Cortex of kidney (tissue), 1 donor: ENCODE data around the gene NMNAT3.

Source experiments
- DNase-seq: peaks from one replicate; lab custom pipeline; 2025; lab: John Stamatoyannopoulos, UW

Gene NMNAT3

DNA sequence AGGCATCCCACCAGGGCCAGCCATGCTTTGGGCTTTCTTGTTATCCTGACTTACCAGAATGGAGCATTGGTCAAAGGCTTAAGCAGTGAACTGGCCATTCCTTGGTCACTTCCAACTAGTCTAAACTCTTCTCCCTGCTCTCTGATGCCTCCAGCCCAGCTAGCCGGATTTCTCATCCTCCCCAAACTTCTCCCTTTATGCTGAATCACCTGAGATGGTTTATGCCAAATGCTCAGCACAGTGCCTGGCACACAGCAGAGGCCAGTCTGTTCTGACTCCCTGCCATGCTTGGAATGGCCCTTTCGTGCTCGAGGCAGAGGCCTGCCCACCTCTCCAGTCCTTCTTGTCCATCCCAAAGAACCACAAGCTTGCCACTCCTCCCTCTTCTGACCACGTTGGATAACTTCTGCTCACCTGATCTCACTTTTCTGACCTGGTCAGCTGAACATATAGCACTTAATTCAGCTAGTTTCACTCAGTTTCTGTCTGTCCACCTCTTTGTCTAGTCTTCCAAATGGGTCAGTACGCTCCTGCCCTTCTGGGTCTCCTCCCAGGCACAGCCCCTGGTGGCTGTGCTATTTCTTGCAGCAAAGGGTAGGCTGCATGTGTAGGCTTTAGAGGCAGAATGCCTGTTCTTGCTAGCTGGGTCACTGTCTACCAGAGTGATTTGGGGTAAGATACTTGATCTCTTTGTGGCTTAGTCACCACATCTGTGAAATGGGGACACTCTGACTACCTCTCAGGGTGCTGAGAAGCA is 136.1 kb downstream of the NMNAT3 start:
- DNase-seq, result no peak

DNA sequence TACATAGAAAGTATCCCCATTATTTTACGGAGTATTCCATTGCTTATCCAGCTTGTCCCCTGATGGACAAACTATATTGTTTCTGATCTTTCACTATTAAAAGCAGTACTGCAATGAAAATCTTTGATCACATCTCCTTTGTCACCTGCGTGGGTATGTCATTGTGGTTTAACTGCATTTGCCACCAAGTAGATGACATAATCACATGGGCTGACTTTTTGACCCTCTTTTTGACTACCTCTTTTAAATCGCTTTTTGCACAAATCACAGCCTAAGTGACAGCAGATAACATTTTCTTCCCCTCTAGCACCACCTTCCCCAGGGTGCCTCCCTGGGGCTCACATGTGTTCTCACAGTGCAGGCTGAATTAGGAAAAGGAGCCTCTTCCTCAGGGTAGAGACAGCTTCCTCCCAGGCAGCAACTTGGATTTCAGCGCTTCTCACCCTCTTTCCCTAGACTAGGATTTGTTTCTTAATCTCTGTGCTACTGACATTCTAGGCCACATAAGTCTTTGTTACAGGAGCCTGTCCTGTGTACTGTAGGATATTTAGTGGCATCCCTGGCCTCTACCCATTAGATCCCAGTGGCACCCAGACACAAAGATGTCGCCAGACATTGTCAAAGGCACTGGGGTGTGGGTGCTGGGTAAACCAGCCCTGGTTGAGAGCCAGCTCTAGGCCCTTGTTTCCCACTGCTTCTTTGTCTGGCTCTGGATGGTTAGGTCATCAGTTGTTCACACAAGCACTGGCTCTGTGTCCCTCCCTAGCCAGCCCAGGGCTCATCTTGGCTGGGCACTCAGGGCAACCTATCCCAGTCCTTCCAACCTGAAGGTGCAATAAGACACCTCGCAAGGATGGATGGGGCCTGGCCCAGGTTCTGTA is 136.9 kb downstream of the NMNAT3 start:
- no peak for DNase-seq

DNA sequence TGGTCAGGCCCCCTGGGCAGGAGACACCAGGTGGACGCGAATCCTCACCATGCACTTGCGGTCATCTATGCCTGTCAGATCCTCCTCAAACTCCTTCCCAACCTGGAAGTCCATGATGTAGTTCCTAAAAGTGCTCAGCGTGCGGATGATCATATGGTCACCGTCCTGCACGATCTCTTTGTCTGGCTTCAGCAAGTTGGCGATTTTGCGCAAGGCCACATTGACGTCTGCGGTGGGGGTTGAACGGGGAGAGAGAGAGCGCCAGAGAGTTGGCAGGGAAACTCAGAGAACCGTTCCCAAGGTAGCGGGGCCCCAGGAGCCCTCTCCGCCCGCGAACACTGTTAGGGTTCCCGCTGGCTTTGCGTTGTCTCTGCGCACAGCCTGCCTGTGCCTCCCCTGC is 139.0 kb downstream of the NMNAT3 start:
- DNase-seq, result no peak

DNA sequence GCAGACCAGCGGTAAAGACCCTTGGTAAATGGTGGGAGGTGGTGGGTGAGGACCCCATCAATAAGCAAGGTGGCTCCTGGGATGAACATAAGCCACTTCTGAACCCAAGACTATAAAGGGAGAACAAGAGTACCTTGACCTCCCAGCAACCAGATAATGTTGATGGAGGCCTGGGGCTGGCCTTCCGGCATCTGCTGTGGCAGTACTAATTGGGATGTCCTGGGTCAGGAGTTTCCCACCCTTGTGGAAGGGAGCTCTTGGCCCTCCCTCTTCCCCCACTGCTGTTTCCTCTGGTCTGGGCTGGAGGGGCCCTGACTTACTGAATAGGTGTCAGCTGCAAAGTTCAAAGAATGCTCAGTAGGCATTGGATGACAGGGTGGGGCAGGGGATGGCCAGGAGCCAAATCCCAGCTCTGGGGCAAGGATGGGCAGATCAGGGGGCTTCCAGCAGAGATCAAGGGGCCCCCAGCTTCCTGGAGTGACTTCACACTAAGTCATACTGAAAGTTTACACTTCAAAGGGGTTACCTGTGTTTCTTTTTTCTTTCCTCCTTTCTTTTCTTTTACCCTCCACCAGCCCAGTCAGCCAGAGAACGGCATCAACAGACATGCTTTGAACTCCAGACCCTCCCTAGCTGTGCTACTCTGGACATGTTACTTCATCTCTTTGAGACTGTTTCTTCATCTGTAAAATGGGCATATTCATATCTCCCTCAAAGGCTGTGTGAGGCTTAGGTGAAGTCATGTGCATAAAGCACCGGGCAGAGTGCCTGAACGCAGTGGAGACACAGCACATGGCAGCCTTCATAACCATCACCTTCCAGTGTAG is 139.8 kb downstream of the NMNAT3 start:
- DNase-seq, result no peak

DNA sequence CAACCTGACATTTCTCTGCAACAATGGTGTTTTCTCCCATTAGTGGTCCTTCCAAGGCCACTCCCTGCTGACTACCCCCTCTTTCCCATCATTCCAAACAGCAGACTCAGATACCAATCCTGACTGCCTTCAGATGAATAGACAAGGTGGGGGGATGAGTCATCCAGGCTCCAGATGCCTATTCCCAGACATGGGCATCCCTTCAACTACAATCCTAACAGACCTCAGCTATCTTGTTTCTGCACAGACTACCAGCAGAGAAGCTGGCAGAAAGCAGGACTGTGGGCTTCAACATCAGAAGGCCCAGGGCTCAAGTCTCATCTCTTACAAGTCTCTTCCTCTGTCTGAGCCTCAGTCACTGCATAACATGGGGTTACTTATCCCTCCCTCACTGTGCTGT is 140.4 kb downstream of the NMNAT3 start:
- DNase-seq, result no peak

DNA sequence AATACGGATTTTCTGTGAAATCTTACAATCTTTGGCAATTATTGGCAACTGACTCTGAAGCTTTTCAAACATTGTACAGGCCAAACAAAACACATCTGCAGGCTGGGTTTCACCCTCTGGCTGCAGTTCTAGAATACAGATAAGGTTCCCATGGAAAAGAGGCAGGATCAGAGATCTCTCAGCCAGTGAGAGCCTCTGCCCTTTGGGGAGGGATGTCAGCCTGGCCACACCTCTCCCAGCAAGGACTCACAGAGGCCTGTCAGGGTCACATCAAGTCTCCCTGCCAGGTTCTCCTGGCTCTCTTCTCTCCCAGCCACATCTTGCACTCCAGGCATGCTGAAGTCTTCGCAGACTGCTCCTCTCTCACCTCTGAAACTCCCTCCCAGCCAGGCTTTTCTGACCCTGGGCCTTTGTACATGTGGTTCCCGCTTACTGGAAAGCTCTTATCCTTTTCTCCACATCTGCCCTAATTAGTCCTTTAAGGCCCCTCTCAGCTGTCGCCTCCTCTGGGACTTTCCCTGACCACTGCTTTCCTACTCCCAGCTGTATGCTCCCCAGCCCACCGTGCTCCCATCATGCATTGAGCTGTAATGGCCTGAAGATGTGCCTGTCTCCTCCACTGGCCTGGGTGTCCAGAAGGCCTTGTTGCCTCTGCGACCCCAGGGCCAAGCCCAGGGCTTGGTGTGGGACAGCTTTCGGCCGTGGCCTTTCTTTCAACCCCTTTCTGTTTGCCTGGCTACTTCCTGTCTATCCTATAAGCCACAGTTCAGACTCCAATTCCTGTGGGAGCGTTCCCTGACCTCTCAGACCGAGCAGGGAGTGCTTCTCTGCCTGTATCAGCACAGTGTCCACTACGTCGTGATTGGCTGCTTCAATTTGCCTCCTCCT is 142.5 kb downstream of the NMNAT3 start:
- DNase-seq, result no peak

DNA sequence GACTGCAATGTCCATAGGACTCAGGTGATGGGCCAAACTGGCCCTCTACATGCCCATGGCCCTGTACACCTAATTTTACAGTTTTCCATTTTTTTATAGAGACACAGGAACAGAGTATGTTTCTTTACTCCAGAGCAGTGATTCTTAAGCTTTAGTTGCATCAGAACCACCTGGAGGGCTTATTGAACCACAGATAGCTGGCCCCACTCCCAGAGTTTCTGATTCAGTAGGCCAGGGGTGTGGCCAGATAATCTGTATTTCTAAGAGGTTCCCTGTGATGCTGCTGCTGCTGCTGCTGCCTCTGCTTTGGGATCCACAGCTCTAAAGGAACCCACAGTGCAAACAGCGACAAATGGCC is 143.3 kb downstream of the NMNAT3 start:
- no peak for DNase-seq

DNA sequence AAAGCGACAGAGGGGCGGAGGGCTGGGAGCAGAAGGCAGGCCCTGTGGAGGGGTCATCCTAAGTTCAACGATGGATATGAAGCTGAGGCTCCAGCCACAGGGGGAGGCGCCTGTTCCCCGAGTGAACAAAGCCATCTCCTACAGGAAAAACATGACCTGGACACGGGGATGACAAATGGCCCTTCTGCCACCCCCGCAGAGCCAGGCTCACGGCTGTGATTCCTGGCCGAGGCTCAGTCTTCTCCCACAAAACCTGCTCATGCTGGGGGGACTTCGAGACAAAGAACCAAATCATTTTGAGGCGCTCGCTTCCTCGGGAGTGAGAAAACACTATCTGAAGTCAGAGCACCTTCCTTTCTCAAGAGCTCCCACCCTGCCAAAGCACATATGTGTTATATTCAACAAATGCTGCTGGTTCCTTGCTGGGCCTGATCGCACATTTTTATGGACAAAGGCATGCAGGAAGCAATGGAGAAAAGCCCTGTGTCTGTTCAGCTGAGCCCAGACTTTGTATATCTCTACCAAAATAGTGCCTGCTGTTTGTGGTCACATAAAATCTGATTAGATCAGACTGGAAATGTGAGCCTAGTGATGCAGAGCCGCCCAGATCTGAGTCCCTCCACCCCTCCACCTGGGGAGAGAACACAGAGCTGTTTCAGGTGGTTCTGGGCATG is 143.9 kb downstream of the NMNAT3 start:
- DNase-seq, result no peak

DNA sequence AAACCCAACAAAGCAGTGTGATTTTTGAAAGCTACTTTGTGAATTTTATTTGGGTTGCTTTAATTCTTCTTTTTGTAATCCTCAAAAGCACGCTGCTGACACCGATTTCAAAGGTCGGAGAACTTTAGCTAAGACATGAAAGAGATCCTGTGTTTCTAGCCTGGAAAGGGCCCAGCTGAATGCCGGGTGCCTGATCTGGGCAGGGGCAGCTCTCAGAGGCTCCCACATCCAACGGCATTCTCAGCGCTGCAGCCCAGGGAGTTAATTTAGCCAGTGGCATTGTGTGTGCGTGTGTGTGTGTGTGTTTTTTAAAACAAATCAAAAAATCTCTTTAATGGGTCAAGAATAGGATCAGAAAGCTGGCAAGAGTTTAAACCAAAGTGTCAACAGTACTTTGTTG is 144.8 kb downstream of the NMNAT3 start:
- no peak for DNase-seq

DNA sequence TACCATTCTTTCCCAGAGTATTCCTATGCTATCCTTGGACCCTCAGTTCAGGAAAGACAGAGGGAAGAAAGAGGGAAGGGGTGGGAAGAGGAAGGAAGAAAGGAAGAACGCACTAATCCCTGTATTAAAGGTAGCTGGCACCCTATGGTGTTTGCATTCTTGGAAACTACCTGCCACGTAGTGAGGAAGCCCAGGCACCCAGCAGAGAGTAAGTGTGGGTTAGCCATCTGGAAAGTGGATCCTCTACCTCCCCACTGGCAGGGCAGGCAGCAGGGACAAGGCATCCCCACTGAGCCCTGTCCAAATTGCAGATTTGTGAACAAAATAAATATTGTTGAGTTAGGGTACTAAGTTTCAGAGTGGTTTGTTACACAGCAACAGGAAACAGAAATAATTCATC is 147.1 kb downstream of the NMNAT3 start:
- no peak for DNase-seq

DNA sequence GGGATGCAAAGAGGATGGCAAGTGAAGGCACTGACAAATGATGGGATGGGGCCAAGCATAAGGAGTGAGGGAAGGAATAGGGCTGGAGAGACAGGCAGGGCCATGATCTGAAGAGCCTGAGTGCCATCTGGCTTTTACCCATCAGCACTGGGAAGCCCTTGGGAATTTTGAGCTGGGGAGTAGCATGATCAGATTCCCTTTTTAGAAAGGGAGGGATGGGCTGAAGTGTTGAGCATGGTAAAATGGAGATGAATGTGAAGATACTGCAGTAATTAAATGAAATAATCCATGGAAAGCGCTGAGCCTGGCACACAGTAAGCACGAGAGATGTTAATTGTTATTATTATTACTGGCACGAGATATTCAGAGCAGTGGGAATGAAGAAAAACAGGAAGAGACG is 148.1 kb downstream of the NMNAT3 start:
- no peak for DNase-seq

DNA sequence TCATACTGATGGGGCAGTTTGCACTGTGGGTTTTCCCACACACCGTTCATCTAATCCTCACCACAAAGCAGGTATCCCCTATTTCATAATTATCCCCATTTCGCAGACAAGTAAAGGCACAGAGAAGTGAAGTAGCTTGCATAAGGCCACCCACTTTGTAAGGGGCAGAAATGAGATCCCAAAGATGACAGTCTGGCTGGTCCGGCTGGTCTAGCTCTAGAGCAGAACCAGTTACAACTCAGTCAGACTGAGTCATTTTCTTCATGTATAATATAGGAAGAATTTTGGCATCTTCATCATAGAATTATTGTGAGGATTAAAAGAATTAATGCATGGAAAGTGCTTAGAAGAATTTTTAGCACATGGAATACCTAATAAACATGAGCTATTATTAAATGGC is 148.8 kb downstream of the NMNAT3 start:
- no peak for DNase-seq

DNA sequence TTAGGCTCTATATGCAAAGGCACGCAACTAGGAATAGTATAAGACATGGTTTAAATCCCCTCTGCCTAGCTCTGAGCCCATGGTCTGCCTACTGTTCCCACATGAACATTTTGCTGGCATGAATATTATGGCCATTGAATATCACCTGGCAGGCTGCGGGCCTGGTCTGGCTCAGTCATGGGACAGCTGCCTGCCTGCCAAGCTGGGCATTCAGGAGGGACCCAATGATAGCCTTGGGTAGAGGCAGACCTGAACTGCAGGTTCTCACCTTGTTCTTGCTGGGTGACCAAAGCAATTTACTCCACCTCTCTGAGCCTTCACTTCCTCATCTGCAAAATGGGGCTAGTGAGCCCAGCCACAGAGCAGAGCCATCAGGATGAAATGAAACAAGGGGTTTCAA is 149.5 kb downstream of the NMNAT3 start:
- no peak for DNase-seq

DNA sequence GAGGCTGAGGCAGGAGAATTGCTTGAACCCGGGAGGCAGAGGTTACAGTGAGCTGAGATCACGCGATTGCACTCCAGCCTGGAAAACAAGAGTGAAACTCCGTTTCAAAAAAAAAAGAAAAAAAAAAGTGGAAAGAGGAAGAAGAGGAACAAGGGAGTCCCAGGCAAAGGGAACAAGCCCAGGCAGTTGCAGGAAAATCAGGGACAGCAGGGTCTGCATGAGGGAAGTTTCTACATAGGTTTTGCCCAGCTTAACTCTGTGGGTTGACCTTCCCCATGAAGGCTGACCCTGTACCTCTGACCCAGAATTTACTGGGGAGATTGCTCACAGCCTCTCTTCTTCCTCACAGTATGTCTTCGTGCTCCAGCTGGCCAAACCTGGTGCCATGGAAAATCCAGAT is 150.5 kb downstream of the NMNAT3 start:
- DNase-seq, result no peak

DNA sequence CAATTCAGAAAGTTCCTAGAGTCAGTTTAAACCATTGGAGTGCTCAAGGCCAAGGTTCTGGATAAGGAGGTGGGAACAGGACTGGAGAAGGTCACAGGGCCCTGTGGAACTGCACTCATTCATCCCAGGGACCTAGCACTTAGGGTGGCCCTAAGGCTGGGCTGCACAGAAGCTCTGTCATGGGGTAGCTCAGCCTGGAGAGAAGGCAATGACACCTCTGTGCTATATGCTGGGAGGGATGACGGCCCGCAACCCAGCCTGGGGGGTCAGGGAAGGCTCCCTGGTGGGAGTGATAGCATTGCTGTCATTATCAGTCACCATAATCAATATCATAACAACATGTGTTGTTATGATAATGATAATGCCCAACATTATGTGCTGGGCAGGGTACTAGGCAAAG is 151.6 kb downstream of the NMNAT3 start:
- no peak for DNase-seq

DNA sequence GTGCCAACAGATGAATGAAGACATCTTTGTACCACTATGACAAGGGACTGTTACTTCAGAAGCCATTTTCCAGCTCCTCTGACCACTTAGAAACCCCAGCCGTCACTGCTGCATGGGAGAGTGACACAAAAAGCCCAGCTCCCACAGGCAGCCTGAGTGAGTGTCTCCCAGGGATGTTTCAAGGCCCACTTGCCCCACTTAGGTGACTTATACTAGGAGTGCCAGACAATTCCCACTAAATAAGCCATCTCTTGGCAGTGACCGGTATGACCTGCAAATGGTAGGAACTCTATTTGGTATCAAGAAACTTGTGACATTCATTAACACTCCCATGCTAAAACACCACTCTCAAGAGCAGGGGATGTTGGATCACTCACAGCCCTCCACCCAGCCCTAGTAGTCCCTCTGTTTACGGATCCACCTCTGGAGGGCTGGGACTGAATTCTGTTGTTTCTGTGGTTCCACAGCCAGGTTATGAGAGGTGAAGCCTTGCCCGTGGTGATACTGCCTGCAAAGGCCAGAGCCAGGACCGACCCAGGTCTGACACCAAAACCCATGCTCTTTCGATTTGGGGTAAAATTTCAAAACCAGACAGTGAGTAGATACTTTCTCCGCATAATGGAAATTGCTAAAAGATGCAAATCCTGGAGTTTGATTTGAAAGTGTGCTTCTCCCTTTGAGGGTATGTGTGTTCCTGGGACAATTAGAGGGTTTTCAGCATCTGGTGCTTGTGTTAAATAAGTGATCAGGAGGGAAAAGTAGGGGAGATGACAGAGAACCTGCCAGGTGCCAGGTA is 152.7 kb downstream of the NMNAT3 start:
- DNase-seq, result no peak

DNA sequence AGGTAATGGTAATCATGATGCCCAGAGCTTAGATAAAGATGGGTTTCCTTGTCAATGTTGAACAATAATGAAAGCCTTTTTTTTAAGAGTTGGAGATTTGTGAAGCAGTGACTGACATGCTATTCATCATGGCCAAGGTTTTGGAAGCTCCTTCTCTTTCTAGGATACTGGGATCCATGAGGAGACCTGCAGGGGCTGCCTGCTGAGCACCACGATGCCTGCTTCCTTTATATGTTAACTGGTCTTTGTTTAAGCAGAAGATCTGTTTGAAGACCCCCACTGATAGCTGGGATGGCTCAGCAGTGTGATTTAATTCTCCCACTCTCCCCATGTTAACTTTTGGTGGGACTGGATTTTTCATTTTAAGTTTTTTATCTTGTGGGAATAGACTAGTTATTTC is 154.1 kb downstream of the NMNAT3 start:
- no peak for DNase-seq

DNA sequence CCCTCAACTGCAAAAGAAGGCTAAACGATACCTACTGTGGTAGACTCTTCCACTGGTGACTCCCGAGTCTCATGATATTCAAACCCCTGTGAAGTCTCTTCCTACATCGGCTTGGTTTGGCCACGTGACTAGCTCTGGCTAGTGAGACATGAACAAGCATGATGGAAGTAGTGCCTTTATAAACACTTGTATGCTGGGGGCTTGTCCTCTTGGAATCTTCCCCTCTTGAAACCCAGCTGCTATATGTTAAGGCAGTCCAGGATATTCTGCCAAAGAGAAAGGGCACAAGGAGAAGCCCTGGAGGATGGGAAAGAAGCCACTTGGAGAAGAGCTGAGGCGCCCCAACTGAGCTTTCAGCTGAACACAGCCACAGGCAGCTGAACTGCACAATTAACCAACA is 154.6 kb downstream of the NMNAT3 start:
- no peak for DNase-seq

DNA sequence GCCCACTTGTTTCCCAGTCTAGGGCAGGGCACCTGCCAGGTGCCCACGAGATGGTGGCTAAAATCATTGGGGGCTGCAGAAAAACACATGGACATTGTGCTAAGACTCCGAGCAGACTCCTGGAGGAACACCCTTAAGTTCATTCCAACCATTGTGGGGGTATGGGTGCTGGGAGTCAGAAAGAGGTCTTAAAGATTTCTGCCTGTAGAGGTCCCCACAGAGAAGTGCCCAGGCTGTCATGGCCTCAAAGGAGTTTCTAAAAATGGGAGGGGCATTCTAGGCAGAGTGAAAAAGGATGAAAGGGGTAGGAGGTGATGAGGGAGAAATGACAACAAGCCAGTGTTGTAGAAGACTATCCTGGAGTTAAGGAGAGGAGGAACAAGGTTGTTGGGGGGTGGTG is 155.4 kb downstream of the NMNAT3 start:
- no peak for DNase-seq

DNA sequence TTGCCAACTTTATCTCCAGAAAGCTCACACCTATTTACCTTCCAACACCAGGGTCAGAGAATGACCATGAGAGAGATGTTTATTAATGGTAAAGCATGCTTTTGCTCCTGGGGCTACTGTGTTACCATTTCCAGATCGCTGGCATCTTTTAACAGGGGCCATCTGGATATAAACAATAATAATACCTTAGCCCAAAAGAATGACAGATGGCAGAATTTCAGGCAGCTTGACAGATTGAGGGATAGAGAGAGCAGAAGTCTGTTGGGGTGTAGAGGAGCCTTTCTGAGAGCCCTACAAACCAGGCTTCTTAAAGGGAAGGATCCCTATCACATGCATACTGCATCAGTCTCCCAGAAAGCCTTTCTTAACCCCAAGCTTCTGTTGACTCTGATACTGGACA is 156.0 kb downstream of the NMNAT3 start:
- no peak for DNase-seq
